ENCODE results near the gene AUTS2.

AUTS2 gene

GRCh38 chr7:69759373-69759772 lies 161.1 kb downstream of the AUTS2 start:
- no peak for DNase-seq (ENCODE audit: low read depth in 1 of 2, low spot score in 1 of 2)
- no peak for TF ChIP-seq GABPA (IDR thresholded peaks at IDR 0.05; ENCODE audit: low read depth)
- TF ChIP-seq POLR2AphosphoS5 (IDR thresholded peaks at IDR 0.05; ENCODE audit: low read depth): no peak
- TF ChIP-seq, protein P1, sequence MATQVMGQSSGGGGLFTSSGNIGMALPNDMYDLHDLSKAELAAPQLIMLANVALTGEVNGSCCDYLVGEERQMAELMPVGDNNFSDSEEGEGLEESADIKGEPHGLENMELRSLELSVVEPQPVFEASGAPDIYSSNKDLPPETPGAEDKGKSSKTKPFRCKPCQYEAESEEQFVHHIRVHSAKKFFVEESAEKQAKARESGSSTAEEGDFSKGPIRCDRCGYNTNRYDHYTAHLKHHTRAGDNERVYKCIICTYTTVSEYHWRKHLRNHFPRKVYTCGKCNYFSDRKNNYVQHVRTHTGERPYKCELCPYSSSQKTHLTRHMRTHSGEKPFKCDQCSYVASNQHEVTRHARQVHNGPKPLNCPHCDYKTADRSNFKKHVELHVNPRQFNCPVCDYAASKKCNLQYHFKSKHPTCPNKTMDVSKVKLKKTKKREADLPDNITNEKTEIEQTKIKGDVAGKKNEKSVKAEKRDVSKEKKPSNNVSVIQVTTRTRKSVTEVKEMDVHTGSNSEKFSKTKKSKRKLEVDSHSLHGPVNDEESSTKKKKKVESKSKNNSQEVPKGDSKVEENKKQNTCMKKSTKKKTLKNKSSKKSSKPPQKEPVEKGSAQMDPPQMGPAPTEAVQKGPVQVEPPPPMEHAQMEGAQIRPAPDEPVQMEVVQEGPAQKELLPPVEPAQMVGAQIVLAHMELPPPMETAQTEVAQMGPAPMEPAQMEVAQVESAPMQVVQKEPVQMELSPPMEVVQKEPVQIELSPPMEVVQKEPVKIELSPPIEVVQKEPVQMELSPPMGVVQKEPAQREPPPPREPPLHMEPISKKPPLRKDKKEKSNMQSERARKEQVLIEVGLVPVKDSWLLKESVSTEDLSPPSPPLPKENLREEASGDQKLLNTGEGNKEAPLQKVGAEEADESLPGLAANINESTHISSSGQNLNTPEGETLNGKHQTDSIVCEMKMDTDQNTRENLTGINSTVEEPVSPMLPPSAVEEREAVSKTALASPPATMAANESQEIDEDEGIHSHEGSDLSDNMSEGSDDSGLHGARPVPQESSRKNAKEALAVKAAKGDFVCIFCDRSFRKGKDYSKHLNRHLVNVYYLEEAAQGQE (IDR thresholded peaks at IDR 0.05; ENCODE audit: insufficient replicate concordance, low read depth): no peak
- TF ChIP-seq SPI1 (IDR thresholded peaks at IDR 0.05; ENCODE audit: borderline replicate concordance, low read depth): no peak
- no peak for TF ChIP-seq CTCF (IDR thresholded peaks at IDR 0.05; ENCODE audit: insufficient read depth, low read length)
- Histone ChIP-seq H3K27ac (replicated peaks) (no peak overlapping the region), H3K27me3 (ENCODE audit: insufficient read depth, poor library complexity, severe bottlenecking) (no peaks in the 10 kb centered on the region), H3K4me3 (replicated peaks; ENCODE audit: insufficient read depth, low read length) (no peak overlapping the region)

DNA sequence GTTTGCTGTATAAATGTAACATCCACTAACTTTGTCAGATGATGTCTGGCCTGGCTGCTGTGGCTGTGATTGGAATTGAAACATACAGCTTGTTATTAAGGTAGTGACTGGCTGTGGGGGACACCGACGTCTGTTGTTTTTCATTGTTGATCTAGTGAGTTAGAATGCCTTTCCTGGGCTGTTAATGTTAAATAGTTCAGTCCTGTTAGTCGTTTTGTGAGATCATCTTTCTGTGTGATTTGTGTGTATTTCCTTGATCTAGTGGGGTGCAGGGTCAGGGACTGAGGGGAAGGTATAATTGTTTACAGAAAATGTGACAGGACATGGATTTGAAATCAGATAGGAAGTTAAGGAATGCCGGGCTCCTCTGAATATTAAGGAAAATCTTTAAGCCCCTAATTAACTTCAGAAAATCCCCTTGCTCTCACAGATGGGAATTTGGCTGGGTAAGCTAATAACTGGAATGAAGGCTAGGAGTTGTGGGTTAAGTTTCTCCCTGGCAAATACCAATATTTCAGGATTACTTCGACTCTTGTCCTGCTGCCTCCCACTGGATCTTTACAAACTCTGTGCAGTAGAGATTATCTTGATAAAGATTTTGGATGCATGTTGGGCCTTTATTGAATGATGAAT lies 163.1 kb downstream of the AUTS2 start:
- Histone ChIP-seq H3K27me3 (ENCODE audit: insufficient read depth, poor library complexity, severe bottlenecking) (no peaks in the 10 kb centered on the region), H3K4me3 (replicated peaks; ENCODE audit: insufficient read depth, low read length) (no peak overlapping the region), H3K27ac (replicated peaks) (no peak overlapping the region)
- TF ChIP-seq, protein P1 (IDR thresholded peaks at IDR 0.05; ENCODE audit: insufficient replicate concordance, low read depth): no peak
- TF ChIP-seq CTCF (IDR thresholded peaks at IDR 0.05; ENCODE audit: insufficient read depth, low read length) (no peak), SPI1 (IDR thresholded peaks at IDR 0.05; ENCODE audit: borderline replicate concordance, low read depth) (no peak), GABPA (IDR thresholded peaks at IDR 0.05; ENCODE audit: low read depth) (no peak), POLR2AphosphoS5 (IDR thresholded peaks at IDR 0.05; ENCODE audit: low read depth) (no peak)
- DNase-seq (ENCODE audit: low read depth in 1 of 2, low spot score in 1 of 2): no peak

GRCh38 chr7:69762821-69763352 lies 164.6 kb downstream of the AUTS2 start:
- Histone ChIP-seq H3K4me3 (replicated peaks; ENCODE audit: insufficient read depth, low read length) (no peak overlapping the region), H3K27ac (replicated peaks) (no peak overlapping the region), H3K27me3 (ENCODE audit: insufficient read depth, poor library complexity, severe bottlenecking) (no peaks in the 10 kb centered on the region)
- TF ChIP-seq GABPA (IDR thresholded peaks at IDR 0.05; ENCODE audit: low read depth): no peak
- no peak for TF ChIP-seq POLR2AphosphoS5 (IDR thresholded peaks at IDR 0.05; ENCODE audit: low read depth)
- TF ChIP-seq SPI1 (IDR thresholded peaks at IDR 0.05; ENCODE audit: borderline replicate concordance, low read depth): no peak
- no peak for TF ChIP-seq CTCF (IDR thresholded peaks at IDR 0.05; ENCODE audit: insufficient read depth, low read length)
- TF ChIP-seq, protein P1 (IDR thresholded peaks at IDR 0.05; ENCODE audit: insufficient replicate concordance, low read depth): no peak
- DNase-seq (ENCODE audit: low read depth in 1 of 2, low spot score in 1 of 2): no peak

Measured in HL-60 (cell line).